GM23338 (cell line): ENCODE results near the gene ZNF621. TPM values are rescaled to one million over a fixed set of nuclear protein-coding genes. Genes with fewer than 3 reads are reported as not detected.

Experiments used
- ATAC-seq: fragments of 200-7000 bp; cut with Tn5 transposase; 3 replicates; pipeline ENCODE4 v1.9.1; 2020
- DNase-seq: peaks from one replicate; pipeline ENCODE4 v3.0.0-alpha.2; 2015; ENCODE audit warnings: low spot score
- H2AFZ ChIP-seq: fragments of 200-600 bp; sonication (generic); 2 replicates; pipeline ENCODE4 v1.8.0; 2016; ENCODE audit warnings: antibody characterized with exemption, mild to moderate bottlenecking, moderate library complexity
- H3F3A ChIP-seq: fragments of 200-600 bp; sonication (generic); replicated peaks from 2 replicates; pipeline ENCODE4 v1.8.0; 2017; ENCODE audit warnings: antibody characterized with exemption, mixed run types, low read depth
- H3K27ac ChIP-seq: fragments of 200-600 bp; sonication (generic); 2 replicates; pipeline ENCODE4 v1.6.1; 2016; ENCODE audit warnings: low read depth
- H3K27me3 ChIP-seq: fragments of 200-600 bp; sonication (generic); 2 replicates; pipeline ENCODE4 v1.8.0; 2016; ENCODE audit warnings: mild to moderate bottlenecking, mixed run types, moderate library complexity; ENCODE audit not compliant: insufficient read depth
- H3K36me3 ChIP-seq: fragments of 200-600 bp; sonication (generic); 2 replicates; pipeline ENCODE4 v1.8.0; 2016; ENCODE audit warnings: mild to moderate bottlenecking; ENCODE audit not compliant: insufficient read depth
- H3K4me1 ChIP-seq: fragments of 200-600 bp; sonication (generic); 2 replicates; pipeline ENCODE4 v1.8.0; 2016; ENCODE audit warnings: mild to moderate bottlenecking, moderate library complexity; ENCODE audit not compliant: insufficient read depth
- H3K4me2 ChIP-seq: fragments of 200-600 bp; sonication (generic); 2 replicates; pipeline ENCODE4 v1.7.1; 2017; ENCODE audit warnings: mixed run types
- H3K4me3 ChIP-seq: fragments of 200-600 bp; sonication (generic); 2 replicates; pipeline ENCODE4 v1.6.1; 2016; ENCODE audit warnings: mixed run types
- H3K79me2 ChIP-seq: fragments of 200-600 bp; sonication (generic); replicated peaks from 2 replicates; pipeline ENCODE4 v1.8.0; 2017; ENCODE audit warnings: mild to moderate bottlenecking; ENCODE audit not compliant: insufficient read depth
- H3K9me2 ChIP-seq: fragments of 200-600 bp; sonication (generic); 2 replicates; pipeline ENCODE4 v1.8.0; 2017; ENCODE audit not compliant: insufficient read depth
- H4K20me1 ChIP-seq: fragments of 200-600 bp; sonication (generic); replicated peaks from 2 replicates; pipeline ENCODE4 v1.8.0; 2017; ENCODE audit warnings: mild to moderate bottlenecking; ENCODE audit not compliant: insufficient read depth
- H3K27ac Mint-ChIP-seq: 2 replicates; pipeline ENCODE4 v1.8.0; 2020; ENCODE audit warnings: inconsistent platforms, mild to moderate bottlenecking, moderate library complexity, mixed read lengths
- H3K27me3 Mint-ChIP-seq: 3 replicates; pipeline ENCODE4 v1.8.0; 2022; ENCODE audit warnings: low read depth, mild to moderate bottlenecking, moderate library complexity, mixed read lengths, inconsistent platforms; ENCODE audit not compliant: insufficient read depth, poor library complexity
- H3K36me3 Mint-ChIP-seq: 3 replicates; pipeline ENCODE4 v1.8.0; 2021; ENCODE audit warnings: low read depth, mild to moderate bottlenecking, inconsistent platforms, moderate library complexity, mixed read lengths
- H3K4me1 Mint-ChIP-seq: 3 replicates; pipeline ENCODE4 v1.8.0; 2020; ENCODE audit warnings: mild to moderate bottlenecking, inconsistent platforms, mixed read lengths
- H3K4me3 Mint-ChIP-seq: 3 replicates; pipeline ENCODE4 v1.8.0; 2021; ENCODE audit warnings: moderate library complexity, mild to moderate bottlenecking, inconsistent platforms, mixed read lengths
- H3K9me3 Mint-ChIP-seq: 3 replicates; pipeline ENCODE4 v1.8.0; 2020; ENCODE audit warnings: moderate library complexity, mild to moderate bottlenecking, inconsistent platforms, mixed read lengths
- CREB1 ChIP-seq: fragments of 250-450 bp; sonication (Bioruptor Pico); IDR thresholded peaks from 2 replicates; pipeline ENCODE4 v1.5.0; 2020; ENCODE audit warnings: low read depth, mild to moderate bottlenecking, moderate library complexity
- ETS1 ChIP-seq: IDR thresholded peaks from 2 replicates; pipeline ENCODE4 v1.6.1; 2016; ENCODE audit warnings: antibody characterized with exemption
- EZH2 ChIP-seq: fragments of 200-600 bp; sonication (generic); IDR thresholded peaks from one replicate; pipeline ENCODE4 v1.8.0; 2017; ENCODE audit warnings: antibody characterized with exemption, mild to moderate bottlenecking, low read depth; ENCODE audit not compliant: unreplicated experiment
- EZH2phosphoT487 ChIP-seq: fragments of 200-600 bp; sonication (generic); IDR thresholded peaks from one replicate; pipeline ENCODE4 v1.8.1; 2018; ENCODE audit warnings: antibody characterized with exemption; ENCODE audit not compliant: unreplicated experiment
- JUNB ChIP-seq: IDR thresholded peaks from one replicate; pipeline ENCODE4 v1.6.1; 2016; ENCODE audit warnings: antibody characterized with exemption; ENCODE audit not compliant: unreplicated experiment
- NANOG ChIP-seq: IDR thresholded peaks from 2 replicates; pipeline ENCODE4 v1.6.1; 2016; ENCODE audit warnings: antibody characterized with exemption, borderline replicate concordance
- POLR2AphosphoS5 ChIP-seq: IDR thresholded peaks from 2 replicates; pipeline ENCODE4 v1.6.1; 2016; ENCODE audit warnings: antibody characterized with exemption, low read depth
- REST ChIP-seq: IDR thresholded peaks from one replicate; pipeline ENCODE4 v1.6.1; 2018; ENCODE audit warnings: antibody characterized with exemption; ENCODE audit not compliant: unreplicated experiment
- STAT1 ChIP-seq: IDR thresholded peaks from one replicate; pipeline ENCODE4 v1.6.1; 2016; ENCODE audit warnings: antibody characterized with exemption; ENCODE audit not compliant: unreplicated experiment
- ZNF114 ChIP-seq: fragments of 250-450 bp; sonication (Bioruptor Pico); IDR thresholded peaks from 2 replicates; pipeline ENCODE4 v1.5.0; 2020; ENCODE audit warnings: mild to moderate bottlenecking, moderate library complexity
- ZNF331 ChIP-seq: fragments of 250-450 bp; sonication (Bioruptor Pico); IDR thresholded peaks from 2 replicates; pipeline ENCODE4 v1.5.0; 2020; ENCODE audit warnings: low read depth, mild to moderate bottlenecking, moderate library complexity
- polyA plus RNA-seq: library from polyadenylated mRNA; unstranded; fragments of >200 nt; fragmentation: Nextera tagmentation; extraction: Ambion mirVana; gene quantifications from 2 replicates; pipeline ENCODE4 v1.2.1, GENCODE V29; 2016
- total RNA-seq: library from RNA; depleted of rRNA; stranded (reverse); fragments of >200 nt; shearing (Covaris generic); gene quantifications from 2 replicates; pipeline ENCODE4 v1.2.3, GENCODE V29; 2014
- TF ChIP-seq, protein P1 (sequence below), 2 experiments: fragments of 200-600 bp in 1 of 2; sonication (generic) in 1 of 2; conservative IDR thresholded peaks; 2 replicates each; pipeline versions ENCODE4 v1.5.1 to v1.6.1; 2016 to 2017; ENCODE audit warnings: antibody characterized with exemption in 2 of 2, low read depth in 2 of 2, mild to moderate bottlenecking in 2 of 2, moderate library complexity in 1 of 2

Gene ZNF621
- total and polyA plus RNA-seq, 2 experiments from 2014 or later, result 6.3 to 12.1 TPM

GRCh38 chr3:40518067-40518466 lies 6.7 kb upstream of the ZNF621 start (continued):
- TF ChIP-seq, protein P1, sequence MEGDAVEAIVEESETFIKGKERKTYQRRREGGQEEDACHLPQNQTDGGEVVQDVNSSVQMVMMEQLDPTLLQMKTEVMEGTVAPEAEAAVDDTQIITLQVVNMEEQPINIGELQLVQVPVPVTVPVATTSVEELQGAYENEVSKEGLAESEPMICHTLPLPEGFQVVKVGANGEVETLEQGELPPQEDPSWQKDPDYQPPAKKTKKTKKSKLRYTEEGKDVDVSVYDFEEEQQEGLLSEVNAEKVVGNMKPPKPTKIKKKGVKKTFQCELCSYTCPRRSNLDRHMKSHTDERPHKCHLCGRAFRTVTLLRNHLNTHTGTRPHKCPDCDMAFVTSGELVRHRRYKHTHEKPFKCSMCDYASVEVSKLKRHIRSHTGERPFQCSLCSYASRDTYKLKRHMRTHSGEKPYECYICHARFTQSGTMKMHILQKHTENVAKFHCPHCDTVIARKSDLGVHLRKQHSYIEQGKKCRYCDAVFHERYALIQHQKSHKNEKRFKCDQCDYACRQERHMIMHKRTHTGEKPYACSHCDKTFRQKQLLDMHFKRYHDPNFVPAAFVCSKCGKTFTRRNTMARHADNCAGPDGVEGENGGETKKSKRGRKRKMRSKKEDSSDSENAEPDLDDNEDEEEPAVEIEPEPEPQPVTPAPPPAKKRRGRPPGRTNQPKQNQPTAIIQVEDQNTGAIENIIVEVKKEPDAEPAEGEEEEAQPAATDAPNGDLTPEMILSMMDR (conservative IDR thresholded peaks at IDR 0.05; ENCODE audit: low read depth in 2 of 2), result no peak
- TF ChIP-seq NANOG (no peak), ZNF114 (CRISPR knock-in tag) (no peak)

DNA sequence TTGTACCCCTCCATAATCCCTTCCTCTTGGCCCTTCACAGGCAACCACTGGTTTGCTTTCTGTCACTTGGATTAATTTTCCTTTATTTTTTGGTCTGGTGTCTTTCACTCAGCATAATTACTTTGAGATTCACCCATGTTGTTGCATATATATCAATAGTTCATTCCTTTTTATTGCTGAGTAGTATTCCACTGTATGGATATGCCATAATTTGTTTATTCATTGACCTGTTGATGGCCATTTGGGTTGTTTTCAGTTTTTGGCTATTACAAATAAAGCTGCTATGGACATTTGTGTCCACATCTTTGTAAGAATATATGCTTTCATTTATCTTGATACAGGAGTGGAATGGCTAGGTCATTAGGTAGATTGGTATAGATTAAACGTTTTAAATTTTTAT lies 5.9 kb upstream of the ZNF621 start:
- DNase-seq (no peak), ATAC-seq (no peak)
- Histone ChIP-seq H3K4me2 (no peak overlapping the region), H2AFZ (no peak overlapping the region), H3F3A (0 out of 2 replicates have a peak, but pooled peaks cover 1% of the 10 kb centered on the region), H3K4me3 (no peak overlapping the region), H3K79me2 (no peaks in the 10 kb centered on the region), H3K27me3 (no peaks in the 10 kb centered on the region), H4K20me1 (no peaks in the 10 kb centered on the region; the same call in 1 of the 2 replicates), H3K27ac (no peak overlapping the region), H3K9me2 (no peaks in the 10 kb centered on the region), H3K4me1 (no peaks in the 10 kb centered on the region), H3K36me3 (0 out of 2 replicates have a peak, but pooled peaks cover 4% of the 10 kb centered on the region)
- Mint-ChIP-seq H3K9me3 (no peaks in the 10 kb centered on the region), H3K4me1 (peaks cover 2% of the 10 kb centered on the region; the same call in 1 of the 3 replicates), H3K27me3 (peaks cover 5% of the 10 kb centered on the region), H3K27ac (no peak overlapping the region), H3K4me3 (no peak overlapping the region), H3K36me3 (peaks cover 45% of the 10 kb centered on the region)
- no peak for TF ChIP-seq EZH2
- TF ChIP-seq STAT1, result no peak
- TF ChIP-seq, protein P1 (conservative IDR thresholded peaks at IDR 0.05; ENCODE audit: low read depth in 2 of 2), result no peak
- no peak for TF ChIP-seq POLR2AphosphoS5
- no peak for TF ChIP-seq EZH2phosphoT487
- TF ChIP-seq CREB1 (CRISPR knock-in tag), result no peak
- no peak for TF ChIP-seq REST
- TF ChIP-seq JUNB, result no peak
- no peak for TF ChIP-seq ETS1
- TF ChIP-seq ZNF331 (CRISPR knock-in tag), result no peak
